ENCODE results near the gene SPTBN2.
"Not testable (repeated sequence)": the region's sequence is repeated elsewhere in the genome, so short reads cannot be mapped to it uniquely, and the experiment has no call there.

Gene SPTBN2

GRCh38 chr11:66728693-66729385 lies at the start of gene SPTBN2:
SPTBN2 (minus strand) TSS chr11:66729216; CDS start chr11:66721240, 7,976 bp downstream.
- peak; percentile 26 for DNase-seq

DNA sequence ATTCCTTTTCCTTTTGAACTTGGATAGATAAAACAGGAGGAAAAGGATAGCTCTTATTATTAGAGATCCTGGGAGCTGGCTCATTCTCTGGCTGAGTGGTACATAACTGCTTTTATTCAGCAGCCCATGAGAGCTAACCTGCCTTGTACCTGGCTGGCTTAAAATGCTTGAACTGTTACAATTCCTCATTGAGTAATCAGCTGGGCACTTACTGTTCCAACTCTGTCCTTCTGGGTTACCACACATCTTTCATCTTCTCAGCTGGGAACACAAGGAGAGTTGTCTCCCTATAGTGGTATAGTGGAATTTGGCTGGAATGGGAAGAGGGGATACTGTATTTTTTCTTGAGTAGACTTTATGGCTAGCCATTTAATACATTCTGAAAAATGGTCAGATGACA lies 39.8 kb upstream of the SPTBN2 start:
- no peak for DNase-seq

DNA sequence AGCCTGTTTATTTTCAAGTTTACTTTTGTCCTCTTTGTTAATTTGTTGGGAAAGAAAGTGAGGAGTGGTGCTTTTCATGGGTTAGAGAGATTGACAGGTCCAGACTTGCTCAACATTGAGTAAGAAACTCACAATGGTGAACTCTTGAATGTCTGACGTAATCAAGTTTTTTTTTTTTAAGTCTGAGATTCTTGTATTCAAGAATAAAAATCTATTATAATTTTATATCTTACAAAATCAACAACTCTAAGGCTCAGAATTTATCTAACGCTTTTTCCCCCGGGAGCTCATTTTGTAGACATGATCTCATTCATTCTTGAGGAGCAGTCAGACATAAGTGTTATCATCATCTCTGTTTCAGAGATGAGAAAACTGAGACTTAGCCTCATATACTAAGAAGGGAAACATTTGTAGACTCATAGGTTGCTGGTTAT lies 39.1 kb upstream of the SPTBN2 start:
- DNase-seq: no peak

DNA sequence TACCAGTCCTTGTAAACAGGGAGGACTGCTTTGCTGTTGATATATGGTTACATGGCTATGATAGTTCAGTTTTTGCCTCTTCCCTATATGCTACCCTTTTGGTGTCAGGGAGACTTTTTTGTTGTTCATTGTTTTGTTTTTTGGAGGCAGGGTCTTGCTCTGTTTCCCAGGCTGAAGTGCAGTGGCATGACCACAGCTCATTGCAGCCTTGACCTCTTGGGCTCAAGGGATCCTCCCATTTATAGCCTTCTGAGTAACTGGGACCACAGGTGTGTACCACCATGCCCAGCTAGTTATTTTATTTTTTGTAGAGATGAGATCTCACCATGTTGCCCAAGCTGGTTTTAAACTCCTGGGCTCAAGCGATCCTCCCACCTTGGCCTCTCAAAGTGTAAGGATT lies 38.6 kb upstream of the SPTBN2 start:
- DNase-seq: no peak

- DNase-seq: no peak
Measured at GRCh38 chr11:66766681-66767080, 37.7 kb upstream of the SPTBN2 start.

DNA sequence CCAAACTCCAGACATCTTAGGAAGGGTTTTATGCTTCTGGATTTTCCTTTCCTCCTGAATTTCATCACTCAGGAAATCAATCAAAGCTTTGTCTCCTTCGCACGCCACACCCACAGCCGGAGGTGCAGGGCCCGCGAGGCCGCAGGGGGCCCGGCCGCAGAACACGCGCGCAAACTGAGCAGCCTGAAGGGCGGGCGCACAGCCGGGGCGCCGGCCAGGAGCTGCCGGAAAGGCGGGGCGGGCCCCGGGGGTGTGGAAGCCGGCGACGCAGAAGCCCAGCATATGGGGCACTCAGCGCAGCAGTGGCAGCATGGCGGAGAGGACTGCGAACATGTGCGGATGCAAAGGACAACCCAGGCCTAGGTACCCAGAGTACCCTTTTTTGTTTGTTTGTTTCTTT lies 33.1 kb upstream of the SPTBN2 start:
- no peak for DNase-seq

DNA sequence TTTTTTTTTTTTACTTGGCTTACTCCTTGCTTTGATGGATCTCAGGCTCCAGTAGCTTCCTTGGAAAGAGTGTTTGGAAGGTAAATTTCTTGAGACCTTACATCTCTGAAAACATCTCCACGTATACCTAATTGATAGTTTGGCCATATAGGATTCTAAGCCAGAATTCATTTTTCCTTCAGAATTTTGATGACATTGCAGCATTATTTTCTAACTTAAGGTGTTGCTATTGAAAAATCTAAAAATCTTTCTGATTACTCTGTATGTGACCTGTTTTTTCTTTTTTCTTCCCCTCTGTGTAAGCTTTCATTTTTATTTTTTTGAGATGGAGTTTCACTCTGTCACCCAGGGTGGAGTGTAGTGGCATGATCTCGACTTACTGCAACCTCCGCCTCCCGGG lies 23.1 kb upstream of the SPTBN2 start:
- DNase-seq: no peak

- peak; percentile 23 for DNase-seq
Measured at GRCh38 chr11:66749091-66749490, 20.1 kb upstream of the SPTBN2 start.

GRCh38 chr11:66747480-66747879 lies 18.5 kb upstream of the SPTBN2 start:
- DNase-seq: no peak

DNA sequence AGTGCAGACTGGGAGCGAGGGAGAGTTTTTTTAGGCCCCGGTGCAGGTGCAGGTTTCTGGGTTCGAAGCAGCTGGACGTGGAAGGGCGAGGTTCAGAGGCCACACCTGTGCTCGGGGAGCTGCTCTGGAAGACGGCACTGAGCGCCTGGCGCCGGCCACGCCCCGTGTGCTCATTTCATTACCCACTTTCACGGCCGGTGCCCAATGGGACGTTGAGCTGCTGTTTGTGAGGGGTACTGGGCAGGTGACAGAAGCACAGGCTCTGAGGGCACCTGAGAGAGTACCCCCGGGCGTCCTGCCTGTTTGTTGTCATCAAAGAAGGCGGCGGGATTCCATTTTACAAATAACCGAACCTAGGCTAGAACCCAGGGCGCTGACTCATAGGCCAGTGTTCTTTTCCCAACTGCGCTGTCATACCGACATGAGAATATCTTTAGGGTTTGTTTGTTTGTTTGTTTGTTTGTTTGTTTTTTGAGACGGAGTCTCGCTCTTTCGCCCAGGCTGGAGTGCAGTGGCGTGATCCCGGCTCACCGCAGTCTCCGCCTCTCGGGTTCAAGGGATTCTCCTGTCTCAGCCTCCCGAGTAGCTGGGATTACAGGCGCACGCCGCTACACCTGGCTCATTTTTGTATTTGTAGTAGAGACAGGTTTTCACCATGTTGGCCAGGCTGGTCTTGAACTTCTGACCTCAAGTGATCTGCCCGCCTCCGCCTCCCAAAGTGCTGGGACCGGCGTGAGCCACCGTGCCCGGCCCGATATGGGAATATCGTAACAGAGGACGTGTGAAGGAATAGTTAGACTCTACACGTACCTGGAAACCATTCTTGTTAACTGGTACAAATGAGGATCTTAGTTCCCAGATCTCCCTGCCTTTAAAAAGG lies 16.6 kb upstream of the SPTBN2 start:
- DNase-seq: peak; percentile 37

DNA sequence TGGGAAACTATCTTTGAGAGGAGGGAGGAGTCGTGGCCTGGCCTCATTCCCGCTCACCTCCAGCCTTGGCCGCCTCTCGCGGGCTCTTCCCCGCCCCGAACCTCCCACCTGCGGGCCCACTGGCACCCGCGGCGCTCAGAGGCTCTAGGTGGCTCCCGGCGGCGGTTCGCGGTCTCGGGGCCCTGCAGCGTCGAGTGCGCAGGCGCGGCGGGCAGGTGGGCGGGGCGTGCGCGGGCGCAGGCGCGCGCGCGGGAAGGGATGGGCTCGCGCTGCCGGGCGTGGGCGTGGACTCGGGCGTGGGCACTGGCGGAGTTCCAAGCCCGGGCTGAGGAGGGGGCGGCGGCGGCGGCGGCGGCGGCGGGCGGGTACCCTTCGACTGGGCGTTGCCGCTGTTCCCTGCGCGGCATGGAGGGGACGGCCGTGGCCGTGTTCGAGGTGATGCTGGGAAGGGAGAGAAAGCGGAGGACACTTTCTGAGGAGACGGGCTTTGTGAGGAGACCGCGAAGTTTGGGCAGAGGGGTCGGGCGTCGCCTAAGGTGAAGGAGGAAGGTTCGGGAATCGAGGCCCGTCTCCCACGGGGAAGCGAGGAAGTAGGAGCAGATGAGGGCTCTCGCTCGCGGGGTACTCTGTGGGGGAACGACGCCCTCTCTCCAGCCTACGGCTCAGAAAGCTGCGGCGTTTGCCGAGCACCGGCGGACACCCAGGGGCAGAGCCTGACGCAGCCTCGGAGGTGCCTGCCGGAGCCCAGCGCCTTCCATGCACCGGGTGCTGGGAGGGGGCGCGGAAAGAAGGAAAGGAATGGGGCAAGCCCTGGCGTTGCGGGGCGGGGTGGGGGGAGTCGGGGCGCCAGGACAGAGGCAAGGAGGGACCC lies 15.7 kb upstream of the SPTBN2 start:
- DNase-seq: peak; percentile 90

DNA sequence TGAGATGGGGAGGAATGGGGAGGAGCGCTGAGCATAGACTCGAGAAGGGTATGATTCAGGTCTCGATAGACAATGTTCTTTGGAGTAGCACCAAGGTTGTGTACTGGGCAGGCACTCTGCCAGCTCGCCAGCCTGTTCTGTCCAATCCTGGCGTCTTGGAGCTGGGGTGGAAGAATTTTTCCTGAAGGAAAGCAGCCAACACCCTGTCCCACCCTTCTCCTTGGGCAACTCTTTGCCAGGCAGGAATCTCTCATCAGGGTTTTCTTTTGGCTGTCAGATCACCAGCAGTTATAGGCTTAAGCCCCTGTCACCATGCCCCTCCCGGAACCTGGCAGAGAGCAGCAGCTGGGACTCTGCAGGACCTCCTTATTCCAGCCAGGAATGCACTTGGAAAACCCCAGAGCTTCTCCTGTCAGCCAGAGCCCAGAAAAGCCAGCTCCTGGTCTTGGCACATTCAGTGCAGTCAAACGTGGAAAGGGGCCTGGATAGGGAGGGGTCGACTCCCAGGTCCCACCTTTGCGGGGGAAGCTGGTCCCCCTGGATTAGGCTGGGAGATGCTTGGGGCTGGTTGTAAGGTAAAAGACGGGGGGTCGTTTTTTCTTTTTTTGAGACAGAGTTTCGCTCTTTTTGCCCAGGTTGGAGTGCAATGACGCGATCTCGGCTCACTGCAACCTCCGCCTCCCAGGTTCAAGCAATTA lies 14.4 kb upstream of the SPTBN2 start:
- no peak for DNase-seq

DNA sequence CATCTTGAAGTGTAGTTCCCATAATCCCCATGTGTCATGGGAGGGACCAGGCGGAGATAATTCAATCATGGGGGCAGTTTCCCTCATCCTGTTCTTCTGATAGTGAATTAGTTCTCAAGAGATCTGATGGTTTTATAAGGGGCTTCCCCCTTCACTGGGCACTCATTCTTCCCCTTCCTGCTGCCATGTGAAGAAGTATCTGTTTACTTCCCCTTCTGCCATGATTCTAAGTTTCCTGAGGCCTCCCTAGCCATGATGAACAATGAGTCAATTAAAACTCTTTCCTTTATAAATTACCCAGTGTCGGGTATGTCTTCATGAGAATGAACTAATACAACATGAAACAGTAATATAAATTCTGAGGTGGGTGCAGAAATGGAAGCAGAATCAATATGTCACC lies 12.1 kb upstream of the SPTBN2 start:
- no peak for DNase-seq

DNA sequence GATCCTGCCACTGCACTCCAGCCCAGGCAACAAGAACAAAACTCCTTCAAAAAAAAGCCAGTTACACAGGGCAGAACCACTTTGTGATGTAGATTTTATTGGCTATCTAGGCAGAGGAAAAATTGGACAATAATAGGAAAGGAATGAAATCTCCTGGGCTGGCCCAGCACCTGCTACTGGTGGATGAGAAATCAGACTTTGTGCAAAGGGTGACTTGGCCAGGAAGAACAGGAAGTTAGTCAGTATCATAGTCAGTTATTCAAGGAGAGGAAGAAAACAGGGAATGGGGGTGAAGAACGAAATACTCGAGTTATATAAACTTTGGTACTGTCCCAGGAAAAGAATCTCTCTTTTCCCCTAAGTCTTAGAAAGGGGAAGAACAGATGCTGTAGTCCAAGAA lies 11.0 kb upstream of the SPTBN2 start:
- DNase-seq: no peak

DNA sequence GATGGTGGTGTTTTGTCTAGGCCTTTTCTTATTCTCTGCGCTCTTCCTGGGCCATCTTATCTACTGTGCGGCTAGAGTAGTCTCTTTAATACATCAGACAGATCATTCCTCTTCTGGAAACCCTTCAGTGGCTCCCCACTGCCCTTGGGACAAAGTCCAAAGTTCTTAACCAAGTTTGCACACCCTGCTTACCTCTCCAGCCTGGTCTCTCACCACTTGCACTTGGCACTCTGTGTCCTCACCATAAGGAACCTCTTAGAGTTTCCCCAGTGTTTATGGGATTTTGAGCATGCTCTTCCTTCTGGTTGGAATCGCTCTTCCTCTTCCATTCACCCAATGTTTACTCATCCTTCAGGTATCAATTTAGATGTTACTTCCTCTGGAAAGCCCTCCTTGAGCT lies 5.2 kb upstream of the SPTBN2 start:
- no peak for DNase-seq

DNA sequence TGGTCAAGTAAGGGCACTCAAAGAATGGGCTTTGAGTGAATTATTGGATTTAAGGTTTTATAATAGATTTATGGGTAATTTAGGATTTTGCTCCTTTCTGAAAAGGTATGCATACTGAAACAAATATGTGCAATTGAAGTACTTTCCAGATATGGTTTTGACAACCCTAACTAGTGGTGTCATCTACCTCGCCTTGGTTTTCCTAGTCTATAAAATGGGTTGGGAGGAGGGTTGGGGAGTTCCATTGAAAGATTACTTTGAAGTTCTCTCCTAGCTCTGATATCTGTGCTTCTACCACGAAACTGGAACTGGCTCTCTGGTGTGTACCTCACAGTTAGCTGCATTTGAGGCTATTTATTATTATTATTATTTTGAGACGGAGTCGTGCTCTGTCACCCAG lies 431 bp upstream of the SPTBN2 start:
- DNase-seq: no peak

DNA sequence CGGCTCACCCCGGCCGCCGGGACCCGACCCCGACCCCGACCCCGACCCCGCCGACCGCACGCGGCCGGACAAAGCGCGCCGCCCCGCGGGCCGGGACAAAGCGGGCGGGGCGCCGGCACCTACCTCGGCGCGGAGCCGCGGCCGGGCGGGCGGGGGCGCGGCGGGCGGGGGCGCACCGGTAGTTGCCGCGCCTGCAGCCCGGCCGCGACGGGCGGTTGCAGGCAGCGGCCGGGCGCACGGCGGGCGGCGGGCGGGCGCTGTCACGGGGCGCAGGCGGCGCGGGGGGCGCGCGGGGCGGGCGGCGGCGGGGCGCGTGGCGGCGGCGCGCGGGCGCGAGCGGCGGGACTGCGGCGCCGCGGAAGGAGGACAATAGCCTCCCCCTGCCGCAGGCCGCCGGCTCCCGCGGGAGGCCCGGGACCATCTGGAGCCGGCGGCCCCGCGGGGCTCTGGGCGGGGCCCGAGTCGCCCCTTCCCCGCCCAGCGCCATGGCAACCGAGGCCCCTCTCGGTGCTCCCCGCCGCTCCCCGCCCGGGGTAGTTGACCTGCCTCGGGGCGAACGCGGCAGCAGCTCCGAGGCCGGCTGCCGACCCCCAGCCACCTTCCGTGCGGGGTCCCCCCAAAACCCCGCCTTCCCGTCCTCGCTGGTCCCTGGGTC lies 851 bp downstream of the SPTBN2 start:
- peak; percentile 48 for DNase-seq

- peak; percentile 34 for DNase-seq
Measured at GRCh38 chr11:66727282-66728037, 1.6 kb downstream of the SPTBN2 start.

DNA sequence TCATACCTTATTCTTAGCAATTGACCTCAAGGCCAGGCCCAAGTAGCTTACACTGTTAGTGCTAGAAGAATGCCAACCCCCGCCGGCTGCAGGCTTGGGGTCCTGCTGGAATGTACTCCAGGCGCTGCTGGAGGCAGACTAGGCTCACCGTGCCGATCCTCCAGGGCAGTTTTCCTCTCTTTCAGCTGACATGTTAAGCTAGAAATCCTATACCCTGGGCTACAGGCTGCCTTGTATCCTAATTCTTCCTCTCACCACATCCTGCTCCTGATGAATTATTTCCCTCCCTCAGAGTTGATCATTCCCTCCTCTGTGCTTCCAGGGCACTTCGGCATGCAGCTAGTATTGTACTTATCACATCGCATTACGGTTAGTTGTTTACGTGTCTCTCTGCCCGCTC lies 3.4 kb downstream of the SPTBN2 start:
- DNase-seq: no peak

DNA sequence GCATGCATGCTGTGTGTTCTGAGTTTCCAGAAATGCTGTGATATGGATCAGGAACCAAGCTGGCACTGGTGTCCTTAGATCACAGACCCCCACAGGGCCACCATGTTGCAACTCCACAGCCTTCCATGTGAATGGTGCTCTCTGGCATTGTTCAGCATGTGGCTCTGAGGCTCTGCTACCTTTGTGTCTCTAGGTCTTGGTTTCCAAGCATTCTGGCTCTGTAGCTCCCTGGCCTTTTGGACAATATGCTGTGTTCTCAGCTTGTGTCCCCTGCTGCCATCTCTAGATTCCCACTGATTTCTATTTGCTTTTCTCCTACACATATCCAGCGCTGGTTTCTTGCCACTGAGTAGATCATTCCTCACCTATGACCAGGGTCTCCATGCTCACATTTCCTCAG lies 3.9 kb downstream of the SPTBN2 start:
- no peak for DNase-seq

DNA sequence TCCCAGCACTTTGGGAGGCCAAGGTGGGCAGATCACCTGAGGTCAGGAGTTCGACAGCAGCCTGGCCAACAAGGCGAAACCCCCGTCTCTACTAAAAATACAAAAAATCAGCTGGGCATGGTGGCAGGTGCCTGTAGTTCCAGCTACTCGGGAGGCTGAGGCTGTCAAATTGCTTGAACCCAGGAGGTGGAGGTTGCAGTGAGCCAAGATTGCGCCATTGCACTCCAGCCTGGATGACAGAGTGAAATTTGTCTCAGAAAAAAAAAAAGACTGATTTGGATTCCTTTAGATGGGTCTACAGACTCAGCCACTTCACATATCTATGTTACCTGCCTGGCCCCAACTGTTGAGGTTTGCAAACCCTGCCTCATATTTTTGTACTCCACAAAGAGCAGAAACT lies 4.8 kb downstream of the SPTBN2 start:
- not testable (repeated sequence) for DNase-seq

Data from NCI-H1092 (cell line).